ENCODE measurements around the gene ST6GALNAC3. TPM values are rescaled to one million over a fixed set of nuclear protein-coding genes. Genes with fewer than 3 reads are reported as not detected.

The ST6GALNAC3 gene
- total RNA-seq, 1 experiment from 2014 or later: 0.03 TPM

DNA sequence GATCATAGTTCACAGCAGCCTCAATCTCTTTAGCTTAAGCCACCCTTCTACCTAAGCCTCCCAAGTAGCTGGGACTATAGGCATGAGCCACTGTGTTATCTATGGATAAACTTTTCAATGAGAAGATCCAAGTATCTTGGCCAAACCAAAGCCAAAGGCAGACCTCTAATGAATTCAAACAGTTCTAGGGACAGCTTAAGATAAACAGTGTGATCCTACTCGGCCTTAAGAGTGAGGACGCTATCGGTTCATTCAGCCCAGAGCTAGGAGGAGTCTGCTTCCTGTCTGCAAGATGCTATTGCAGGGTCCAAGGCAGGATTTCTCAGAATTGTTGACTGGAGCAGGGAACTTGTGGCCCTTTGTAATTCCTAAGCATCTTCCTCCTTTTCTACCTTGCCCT, 368.7 kb downstream of the ST6GALNAC3 start:
- DNase-seq (ENCODE audit: low read depth, low spot score) (no peak), ATAC-seq (no peak)
- intact Hi-C loops (cut with micrococcal nuclease; ENCODE audit: unreplicated experiment) (no loop called here), in situ Hi-C loops (cut with HindIII; ENCODE audit: low pct_unique_long_range_greater_than_20kb, low sequenced_read_pairs) (no loop called here)
- Histone ChIP-seq H3K9me3 (ENCODE audit: control insufficient read depth, insufficient read depth, low read depth, low read length) (no peaks in the 10 kb centered on the region), H3K27ac (ENCODE audit: low read length) (no peak overlapping the region), H3K4me1 (ENCODE audit: control insufficient read depth, insufficient read depth, low read length) (no peaks in the 10 kb centered on the region), H3K27me3 (ENCODE audit: control insufficient read depth, insufficient read depth, low read length) (no peaks in the 10 kb centered on the region), H3K36me3 (ENCODE audit: control insufficient read depth, insufficient read depth, low read length) (no peaks in the 10 kb centered on the region), H3K4me3 (ENCODE audit: low read depth in 2 of 2, low read length in 2 of 2) (no peak overlapping the region)
- CTCF ChIA-PET: no interaction called here
- no TSS peak for BruUV-seq (replicated peaks)
- TF ChIP-seq POLR2AphosphoS5 (IDR thresholded peaks at IDR 0.05; ENCODE audit: low read depth, low read length) (no peak), TCF7L2 (IDR thresholded peaks at IDR 0.05; ENCODE audit: low read depth, low read length) (no peak), CTCF (IDR thresholded peaks at IDR 0.05) (no peak), SIN3A (IDR thresholded peaks at IDR 0.05; ENCODE audit: borderline replicate concordance, insufficient read depth, low read depth, low read length) (no peak), REST (IDR thresholded peaks at IDR 0.05; ENCODE audit: insufficient read depth in 1 of 2, low read depth in 2 of 2, low read length in 1 of 2) (no peak)
- POLR2A ChIA-PET: no interaction called here

DNA sequence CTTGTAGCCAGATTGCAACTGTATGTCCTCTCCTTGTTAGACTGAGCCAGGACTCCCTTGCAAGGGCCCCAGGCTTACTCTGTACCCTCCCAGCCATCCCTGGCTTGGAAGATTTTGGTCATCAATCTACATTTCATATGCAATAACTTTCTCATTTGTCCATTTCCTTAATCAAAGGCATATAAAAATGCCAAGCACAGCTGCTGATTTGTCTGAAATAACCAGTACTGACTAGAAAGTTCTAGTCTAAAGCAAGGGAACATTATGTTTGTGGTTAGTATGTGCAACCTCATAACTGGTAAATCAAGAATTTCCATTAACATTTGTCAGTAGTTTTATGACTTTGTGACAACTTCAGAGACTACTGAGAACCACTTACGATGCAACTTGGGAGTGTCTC, 370.2 kb downstream of the ST6GALNAC3 start:
- Histone ChIP-seq H3K4me3 (ENCODE audit: low read depth in 2 of 2, low read length in 2 of 2) (no peak overlapping the region), H3K4me1 (ENCODE audit: control insufficient read depth, insufficient read depth, low read length) (no peaks in the 10 kb centered on the region), H3K9me3 (ENCODE audit: control insufficient read depth, insufficient read depth, low read depth, low read length) (no peaks in the 10 kb centered on the region), H3K27me3 (ENCODE audit: control insufficient read depth, insufficient read depth, low read length) (no peaks in the 10 kb centered on the region), H3K36me3 (ENCODE audit: control insufficient read depth, insufficient read depth, low read length) (no peaks in the 10 kb centered on the region), H3K27ac (ENCODE audit: low read length) (no peak overlapping the region)
- POLR2A ChIA-PET: no interaction called here
- no peak for TF ChIP-seq SIN3A (IDR thresholded peaks at IDR 0.05; ENCODE audit: borderline replicate concordance, insufficient read depth, low read depth, low read length)
- no peak for TF ChIP-seq REST (IDR thresholded peaks at IDR 0.05; ENCODE audit: insufficient read depth in 1 of 2, low read depth in 2 of 2, low read length in 1 of 2)
- no peak for TF ChIP-seq CTCF (IDR thresholded peaks at IDR 0.05)
- no peak for TF ChIP-seq POLR2AphosphoS5 (IDR thresholded peaks at IDR 0.05; ENCODE audit: low read depth, low read length)
- TF ChIP-seq TCF7L2 (IDR thresholded peaks at IDR 0.05; ENCODE audit: low read depth, low read length): no peak
- ATAC-seq: no peak
- CTCF ChIA-PET: no interaction called here
- in situ Hi-C loops (cut with HindIII; ENCODE audit: low pct_unique_long_range_greater_than_20kb, low sequenced_read_pairs) (no loop called here), intact Hi-C loops (cut with micrococcal nuclease; ENCODE audit: unreplicated experiment) (no loop called here)
- no TSS peak for BruUV-seq (replicated peaks)
- no peak for DNase-seq (ENCODE audit: low read depth, low spot score)
